BLaER1 (cell line): ENCODE data around the gene NPAS1.

ENCODE experiments used
- H3K27ac ChIP-seq: shearing (Covaris generic); formaldehyde crosslinking; 2 replicates; pipeline ENCODE4 v1.8.1; 2022
- H3K27me3 ChIP-seq: shearing (Covaris generic); formaldehyde crosslinking; 2 replicates; pipeline ENCODE4 v1.8.1; 2022
- H3K36me3 ChIP-seq: shearing (Covaris generic); formaldehyde crosslinking; 2 replicates; pipeline ENCODE4 v1.8.1; 2022
- H3K4me1 ChIP-seq: shearing (Covaris generic); formaldehyde crosslinking; 2 replicates; pipeline ENCODE4 v1.8.1; 2022
- H3K4me2 ChIP-seq: shearing (Covaris generic); formaldehyde crosslinking; 2 replicates; pipeline ENCODE4 v1.8.1; 2022
- H3K4me3 ChIP-seq: shearing (Covaris generic); formaldehyde crosslinking; 2 replicates; pipeline ENCODE4 v1.8.1; 2022
- H3K9ac ChIP-seq: shearing (Covaris generic); formaldehyde crosslinking; 2 replicates; pipeline ENCODE4 v1.8.1; 2022
- H3K9me3 ChIP-seq: shearing (Covaris generic); formaldehyde crosslinking; 2 replicates; pipeline ENCODE4 v1.8.1; 2022
- H4K20me1 ChIP-seq: shearing (Covaris generic); formaldehyde crosslinking; 2 replicates; pipeline ENCODE4 v1.8.1; 2022
- Cebpa-rat ChIP-seq: shearing (Covaris generic); IDR thresholded peaks from 2 replicates; pipeline ENCODE4 v1.8.1; 2022

NPAS1 gene

DNA sequence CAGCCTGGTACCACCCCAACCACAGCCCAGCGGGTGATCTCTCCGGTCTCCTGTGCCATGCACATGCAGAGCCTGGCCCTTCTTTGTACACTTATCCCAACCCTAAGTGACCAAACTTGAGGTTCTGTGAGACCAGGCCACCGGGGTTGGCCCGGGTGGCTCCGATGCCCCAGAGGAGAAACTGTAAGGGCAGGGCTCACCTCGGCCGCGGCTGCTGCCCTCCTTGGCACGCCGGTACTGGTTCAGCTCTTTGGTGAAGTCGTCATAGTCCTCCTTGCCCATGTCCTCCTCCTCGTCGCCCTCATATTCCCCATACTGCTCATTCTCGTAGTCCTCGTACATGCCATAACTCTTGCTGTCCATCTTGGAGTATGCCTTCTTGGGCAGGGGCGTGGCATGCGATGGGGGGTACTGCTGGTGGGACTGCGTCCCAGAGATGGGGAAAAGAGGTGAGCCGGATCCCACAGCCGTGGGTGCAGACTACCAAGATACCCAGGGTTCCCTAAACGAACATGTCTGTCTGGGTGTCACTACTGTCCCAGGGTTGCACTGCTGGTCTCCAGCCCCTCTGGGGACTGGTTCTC lies 70.2 kb downstream of the NPAS1 start:
- H3K4me2 ChIP-seq: no peak overlapping the region
- no peaks in the 10 kb centered on the region for H3K9me3 ChIP-seq
- TF ChIP-seq Cebpa-rat: no peak
- peaks cover 86% of the 10 kb centered on the region for H3K36me3 ChIP-seq
- 0 out of 2 replicates have a peak overlapping the region, but pooled peaks have one; percentile 15 for H3K9ac ChIP-seq
- H4K20me1 ChIP-seq: peaks cover 23% of the 10 kb centered on the region
- no peaks in the 10 kb centered on the region for H3K27me3 ChIP-seq
- H3K27ac ChIP-seq: no peak overlapping the region
- no peak overlapping the region for H3K4me3 ChIP-seq
- H3K4me1 ChIP-seq: peaks cover 56% of the 10 kb centered on the region

DNA sequence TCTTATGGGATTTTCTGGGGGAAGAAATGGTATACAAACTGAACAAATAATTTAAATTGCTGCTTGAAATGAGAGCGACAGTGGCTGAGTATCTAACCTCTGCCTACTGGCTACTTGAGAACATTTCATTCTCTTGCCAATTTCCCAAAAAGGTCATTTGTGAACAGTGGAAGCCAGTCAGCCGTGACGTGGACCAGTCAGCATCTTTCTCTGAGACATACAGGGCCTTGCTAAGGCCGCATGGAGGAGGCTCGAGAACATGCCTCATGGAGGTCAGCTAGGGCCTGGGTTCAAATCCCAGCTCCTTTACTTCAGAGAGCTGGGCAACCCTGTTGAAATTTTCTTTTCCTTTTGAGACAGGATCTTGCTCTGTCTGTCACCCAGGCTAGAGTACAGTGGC lies 73.6 kb downstream of the NPAS1 start:
- H3K27ac ChIP-seq: peak overlapping the region; percentile 95
- TF ChIP-seq Cebpa-rat: no peak
- H3K36me3 ChIP-seq: peaks cover 54% of the 10 kb centered on the region
- peaks cover 34% of the 10 kb centered on the region for H4K20me1 ChIP-seq
- H3K27me3 ChIP-seq: no peaks in the 10 kb centered on the region
- H3K9me3 ChIP-seq: no peaks in the 10 kb centered on the region
- H3K4me1 ChIP-seq: peaks cover 65% of the 10 kb centered on the region
- no peak overlapping the region for H3K4me3 ChIP-seq
- H3K9ac ChIP-seq: peak overlapping the region; percentile 78; the same call in 1 of the 2 replicates
- peak overlapping the region; percentile 97 for H3K4me2 ChIP-seq

DNA sequence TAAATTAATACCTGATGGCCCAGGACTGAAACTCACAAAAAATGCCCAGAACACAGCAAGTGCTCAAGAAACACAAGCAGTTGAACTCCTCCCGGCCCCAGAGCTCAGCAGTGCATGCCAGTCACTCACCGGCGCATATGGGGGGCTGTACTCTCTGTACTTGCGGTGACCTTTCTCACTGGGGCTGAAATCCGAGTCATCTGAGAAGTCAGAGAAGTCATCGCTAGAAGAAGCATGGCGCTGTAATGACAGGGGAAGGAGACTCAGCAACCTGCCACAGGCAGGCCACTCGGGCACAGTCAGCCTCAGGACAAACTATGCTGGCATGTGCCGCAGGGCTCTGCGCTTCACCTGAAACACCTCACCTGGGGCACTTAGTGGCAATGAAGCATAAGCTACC lies 74.2 kb downstream of the NPAS1 start:
- Histone ChIP-seq H3K4me1 (peaks cover 71% of the 10 kb centered on the region), H3K9ac (peak overlapping the region; percentile 78), H3K27me3 (no peaks in the 10 kb centered on the region), H3K4me3 (peak overlapping the region; percentile 54), H3K36me3 (peaks cover 54% of the 10 kb centered on the region), H4K20me1 (peaks cover 39% of the 10 kb centered on the region), H3K9me3 (no peaks in the 10 kb centered on the region), H3K27ac (peak overlapping the region; percentile 95), H3K4me2 (peak overlapping the region; percentile 97)
- TF ChIP-seq Cebpa-rat: no peak

DNA sequence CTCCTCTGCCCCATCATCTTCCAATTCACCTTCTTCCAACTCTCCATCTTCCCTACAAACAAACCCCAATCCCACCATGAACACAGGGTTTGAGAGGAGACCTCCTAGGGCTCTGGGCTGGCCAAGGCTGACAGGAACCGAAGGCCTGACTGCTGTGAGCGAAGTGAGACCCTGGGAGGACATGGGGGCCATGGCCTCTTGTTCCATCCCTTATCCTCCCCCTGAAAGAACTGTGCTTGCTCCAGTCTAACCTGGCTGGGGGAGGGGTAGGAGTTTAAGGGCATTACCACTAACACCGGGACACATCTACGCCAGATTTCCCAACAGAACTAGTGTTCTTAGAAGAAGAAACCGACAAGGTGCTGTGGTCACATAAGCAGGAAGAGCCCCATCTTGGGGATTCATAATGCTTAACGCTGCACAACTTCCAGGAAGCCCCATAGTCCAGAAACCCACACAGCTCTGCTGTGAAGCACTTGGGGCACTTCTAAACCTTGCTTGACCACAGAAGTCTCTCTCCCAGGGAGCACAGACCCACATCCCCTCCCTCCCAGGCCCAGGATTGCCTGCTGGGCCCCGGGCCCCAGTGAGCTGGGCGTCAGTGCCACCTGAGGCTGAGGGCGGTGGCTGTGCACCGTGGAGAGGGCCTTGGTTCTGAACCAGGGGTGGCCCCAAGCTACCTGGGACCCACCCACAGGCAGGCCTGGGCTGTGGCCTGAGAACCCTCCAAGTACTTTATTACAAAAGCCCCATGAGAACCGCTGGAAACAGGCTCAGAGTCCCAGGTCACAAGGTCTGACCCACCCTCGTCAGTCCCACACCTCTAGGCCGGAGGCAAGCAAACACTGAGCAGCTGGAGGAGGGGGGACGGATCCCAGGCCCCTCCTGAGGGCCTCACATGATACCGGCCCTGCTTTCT lies 75.2 kb downstream of the NPAS1 start:
- peak overlapping the region; percentile 97 for H3K4me2 ChIP-seq
- TF ChIP-seq Cebpa-rat: no peak
- H3K4me3 ChIP-seq: peak overlapping the region; percentile 54
- H3K36me3 ChIP-seq: peaks cover 50% of the 10 kb centered on the region
- H3K9ac ChIP-seq: peak overlapping the region; percentile 78
- H3K4me1 ChIP-seq: peaks cover 80% of the 10 kb centered on the region
- H3K9me3 ChIP-seq: no peaks in the 10 kb centered on the region
- H3K27ac ChIP-seq: peak overlapping the region; percentile 95
- H4K20me1 ChIP-seq: peaks cover 47% of the 10 kb centered on the region
- H3K27me3 ChIP-seq: no peaks in the 10 kb centered on the region
